Testis (tissue), 2 donors: ENCODE measurements around the gene ALDOC.

Source experiments
- POLR2A ChIP-seq: fragments of 450-650 bp; IDR thresholded peaks from one replicate; pipeline ENCODE4 v1.6.1; 2017; ENCODE audit warnings: antibody characterized with exemption, mild to moderate bottlenecking, moderate library complexity
- TF ChIP-seq, protein P1 (sequence below), 3 experiments: fragments of 450-650 bp in 2 of 3; fragments of 200-600 bp in 1 of 3; sonication (generic) in 1 of 3; IDR thresholded peaks; one replicate each; pipeline ENCODE4 v1.5.1; 2016 to 2019; ENCODE audit warnings: antibody characterized with exemption in 3 of 3, mild to moderate bottlenecking in 2 of 3, moderate library complexity in 1 of 3

DNA sequence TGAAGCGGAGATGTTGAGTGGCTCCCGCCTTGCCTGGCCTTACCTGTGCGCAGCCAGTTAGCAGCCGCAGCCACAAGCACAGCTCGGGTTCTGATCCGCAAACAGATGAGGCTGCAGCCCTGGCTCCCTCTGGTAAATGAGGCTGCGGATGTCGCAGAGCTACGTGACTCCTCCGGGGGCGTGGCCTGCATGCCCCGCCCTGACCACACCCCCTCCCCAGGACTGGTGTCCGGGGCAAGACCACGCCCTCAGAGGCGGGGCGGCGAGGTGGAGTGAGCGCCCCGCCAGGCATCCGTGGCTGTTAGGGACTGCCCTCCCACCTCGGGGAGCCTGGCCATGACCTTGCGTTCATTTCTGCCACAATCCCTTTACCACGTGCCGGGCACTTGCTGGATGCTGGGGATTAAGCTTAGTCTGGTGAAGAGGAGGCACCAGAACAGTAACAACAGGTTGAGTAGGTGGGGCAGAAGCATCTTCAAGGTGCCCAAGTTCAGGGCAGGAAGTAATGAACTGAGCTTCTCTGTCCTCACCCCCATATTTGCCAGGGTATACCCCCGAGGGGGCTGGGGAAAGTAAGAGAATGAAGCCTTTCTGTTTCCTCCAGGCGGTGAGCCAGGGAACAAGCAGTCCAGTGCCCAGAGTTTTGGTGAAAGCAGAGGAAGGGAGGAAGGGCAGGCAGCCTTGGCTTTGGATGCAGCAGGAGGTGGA is at the start of gene ALDOC:
- TF ChIP-seq, protein P1, sequence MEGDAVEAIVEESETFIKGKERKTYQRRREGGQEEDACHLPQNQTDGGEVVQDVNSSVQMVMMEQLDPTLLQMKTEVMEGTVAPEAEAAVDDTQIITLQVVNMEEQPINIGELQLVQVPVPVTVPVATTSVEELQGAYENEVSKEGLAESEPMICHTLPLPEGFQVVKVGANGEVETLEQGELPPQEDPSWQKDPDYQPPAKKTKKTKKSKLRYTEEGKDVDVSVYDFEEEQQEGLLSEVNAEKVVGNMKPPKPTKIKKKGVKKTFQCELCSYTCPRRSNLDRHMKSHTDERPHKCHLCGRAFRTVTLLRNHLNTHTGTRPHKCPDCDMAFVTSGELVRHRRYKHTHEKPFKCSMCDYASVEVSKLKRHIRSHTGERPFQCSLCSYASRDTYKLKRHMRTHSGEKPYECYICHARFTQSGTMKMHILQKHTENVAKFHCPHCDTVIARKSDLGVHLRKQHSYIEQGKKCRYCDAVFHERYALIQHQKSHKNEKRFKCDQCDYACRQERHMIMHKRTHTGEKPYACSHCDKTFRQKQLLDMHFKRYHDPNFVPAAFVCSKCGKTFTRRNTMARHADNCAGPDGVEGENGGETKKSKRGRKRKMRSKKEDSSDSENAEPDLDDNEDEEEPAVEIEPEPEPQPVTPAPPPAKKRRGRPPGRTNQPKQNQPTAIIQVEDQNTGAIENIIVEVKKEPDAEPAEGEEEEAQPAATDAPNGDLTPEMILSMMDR (IDR thresholded peaks at IDR 0.05) = no peak
- TF ChIP-seq POLR2A = peak; percentile 88
